ENCODE data around the gene CNTROB.
A peak's percentile ranks its signal among the peaks of the same experiment; 100 is the strongest.

CNTROB gene

GRCh38 chr17:7887038-7887481 is 44.9 kb upstream of the CNTROB start:
- peaks cover 32% of the 10 kb centered on the region for H3F3A ChIP-seq (ENCODE audit: control insufficient read depth, insufficient read depth)
- peak overlapping the region; percentile 99 for H3K4me2 ChIP-seq (ENCODE audit: low read length)
- peaks cover 41% of the 10 kb centered on the region for H3K4me1 ChIP-seq (ENCODE audit: control insufficient read depth, low read length)
- H3K27ac ChIP-seq (ENCODE audit: low read depth, low read length) = peak overlapping the region; percentile 96
- peak overlapping the region; percentile 95 for H3K4me3 ChIP-seq (ENCODE audit: low read length)
- H4K20me1 ChIP-seq (ENCODE audit: control insufficient read depth, insufficient read depth, low read depth, low read length) = no peaks in the 10 kb centered on the region
- TF ChIP-seq EZH2phosphoT487 (IDR thresholded peaks at IDR 0.05; ENCODE audit: borderline replicate concordance, low read length) = no peak
- no peak for TF ChIP-seq CTCF (IDR thresholded peaks at IDR 0.05; ENCODE audit: low read depth, low read length, poor library complexity, severe bottlenecking)
- peaks cover 79% of the 10 kb centered on the region for H3K79me2 ChIP-seq (ENCODE audit: control insufficient read depth, low read length)
- H3K9me3 ChIP-seq (ENCODE audit: control insufficient read depth, insufficient read depth, low read length) = no peaks in the 10 kb centered on the region
- no peaks in the 10 kb centered on the region for H3K27me3 ChIP-seq (ENCODE audit: control insufficient read depth, low read length)
- H3K36me3 ChIP-seq (ENCODE audit: control insufficient read depth, low read length) = peaks cover 66% of the 10 kb centered on the region
- no peaks in the 10 kb centered on the region for H3K9me2 ChIP-seq (replicated peaks; ENCODE audit: control insufficient read depth, low read length)

GRCh38 chr17:7887482-7888183 is 44.4 kb upstream of the CNTROB start:
- Histone ChIP-seq H3K9me3 (ENCODE audit: control insufficient read depth, insufficient read depth, low read length) (no peaks in the 10 kb centered on the region), H3K79me2 (ENCODE audit: control insufficient read depth, low read length) (peaks cover 73% of the 10 kb centered on the region), H4K20me1 (ENCODE audit: control insufficient read depth, insufficient read depth, low read depth, low read length) (no peaks in the 10 kb centered on the region), H3K27me3 (ENCODE audit: control insufficient read depth, low read length) (no peaks in the 10 kb centered on the region), H3K27ac (ENCODE audit: low read depth, low read length) (peak overlapping the region; percentile 96), H3K9me2 (replicated peaks; ENCODE audit: control insufficient read depth, low read length) (no peaks in the 10 kb centered on the region), H3K4me2 (ENCODE audit: low read length) (peak overlapping the region; percentile 99), H3K4me3 (ENCODE audit: low read length) (peak overlapping the region; percentile 95), H3F3A (ENCODE audit: control insufficient read depth, insufficient read depth) (peaks cover 26% of the 10 kb centered on the region), H3K36me3 (ENCODE audit: control insufficient read depth, low read length) (peaks cover 63% of the 10 kb centered on the region), H3K4me1 (ENCODE audit: control insufficient read depth, low read length) (peaks cover 35% of the 10 kb centered on the region)
- no peak for TF ChIP-seq EZH2phosphoT487 (IDR thresholded peaks at IDR 0.05; ENCODE audit: borderline replicate concordance, low read length)
- no peak for TF ChIP-seq CTCF (IDR thresholded peaks at IDR 0.05; ENCODE audit: low read depth, low read length, poor library complexity, severe bottlenecking)

GRCh38 chr17:7888184-7888920 is 43.7 kb upstream of the CNTROB start, which contains the start of gene CHD3:
TSS of gene CHD3 (plus strand) at chr17:7888789. CDS start at chr17:7889001, 212 bp downstream.
- TF ChIP-seq CTCF (IDR thresholded peaks at IDR 0.05; ENCODE audit: low read depth, low read length, poor library complexity, severe bottlenecking) = no peak
- peaks cover 61% of the 10 kb centered on the region for H3K36me3 ChIP-seq (ENCODE audit: control insufficient read depth, low read length)
- peaks cover 28% of the 10 kb centered on the region for H3K4me1 ChIP-seq (ENCODE audit: control insufficient read depth, low read length)
- no peaks in the 10 kb centered on the region for H4K20me1 ChIP-seq (ENCODE audit: control insufficient read depth, insufficient read depth, low read depth, low read length)
- no peaks in the 10 kb centered on the region for H3K27me3 ChIP-seq (ENCODE audit: control insufficient read depth, low read length)
- H3K4me3 ChIP-seq (ENCODE audit: low read length) = peak within 1 kb of the TSS; percentile 95
- peaks cover 19% of the 10 kb centered on the region for H3F3A ChIP-seq (ENCODE audit: control insufficient read depth, insufficient read depth)
- H3K9me2 ChIP-seq (replicated peaks; ENCODE audit: control insufficient read depth, low read length) = no peaks in the 10 kb centered on the region
- H3K4me2 ChIP-seq (ENCODE audit: low read length) = peak within 1 kb of the TSS; percentile 99
- peak within 1 kb of the TSS; percentile 96 for H3K27ac ChIP-seq (ENCODE audit: low read depth, low read length)
- H3K9me3 ChIP-seq (ENCODE audit: control insufficient read depth, insufficient read depth, low read length) = no peaks in the 10 kb centered on the region
- peaks cover 66% of the 10 kb centered on the region for H3K79me2 ChIP-seq (ENCODE audit: control insufficient read depth, low read length)

All from DOHH2 (cell line).